Endometrial microvascular endothelial cells (primary cell): Measurements from ENCODE around the gene OLFM1. TPM values are rescaled to one million over a fixed set of nuclear protein-coding genes. Genes with fewer than 3 reads are reported as not detected.
"Not testable (repeated sequence)": the region's sequence is repeated elsewhere in the genome, so short reads cannot be mapped to it uniquely, and the experiment has no call there.

Experiments used
- in situ Hi-C: cut with HindIII; loops from 2 replicates; pipeline ENCODE4 v1.10.0; 2017; ENCODE audit warnings: low sequenced_read_pairs, low pct_unique_long_range_greater_than_20kb; ENCODE audit errors: inconsistent ontology term
- total RNA-seq: library from RNA; depleted of rRNA; stranded (reverse); fragments of >200 nt; gene quantifications from one replicate; pipeline ENCODE4 v1.2.3, GENCODE V29; 2015; ENCODE audit errors: inconsistent ontology term

The OLFM1 gene
- total RNA-seq, 1 donor from 2014 or later, result not detected

DNA sequence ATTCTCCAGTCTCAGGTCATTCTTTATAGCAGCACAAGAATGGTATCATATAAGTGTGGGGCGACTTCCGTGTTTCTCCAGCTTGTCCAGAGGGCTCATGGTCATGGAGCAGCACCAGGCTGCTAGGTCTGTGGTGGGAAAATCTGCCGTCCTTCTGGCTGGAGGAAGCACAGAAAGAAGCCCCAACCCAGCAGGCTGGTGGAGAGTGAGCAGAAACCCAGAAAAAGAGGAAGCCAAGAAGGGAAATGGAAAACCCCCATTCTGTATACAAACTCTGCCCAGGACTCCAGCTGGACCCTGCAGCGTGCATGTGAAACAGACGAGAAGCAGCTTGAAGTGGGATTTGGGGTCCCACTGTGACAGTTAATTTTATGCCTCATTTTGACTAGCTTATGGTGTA lies 34.3 kb upstream of the OLFM1 start:
- in situ Hi-C loops, result no loop called here

DNA sequence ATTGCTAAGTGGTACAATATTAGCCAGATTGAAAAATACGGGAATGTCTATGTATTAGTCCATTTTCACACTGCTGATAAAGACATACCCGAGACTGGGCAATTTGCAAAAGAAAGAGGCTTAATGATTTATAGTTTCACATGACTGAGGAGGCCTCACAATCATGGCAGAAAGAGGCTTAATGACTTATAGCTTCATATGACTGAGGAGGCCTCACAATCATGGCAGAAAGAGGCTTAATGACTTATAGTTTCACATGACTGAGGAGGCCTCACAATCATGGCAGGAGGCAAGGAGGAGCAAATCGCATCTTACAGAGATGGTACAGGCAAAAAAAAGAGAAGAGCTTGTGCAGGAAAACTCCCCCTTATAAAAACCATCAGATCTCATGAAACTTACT lies 32.3 kb upstream of the OLFM1 start:
- in situ Hi-C loops, result no loop called here

DNA sequence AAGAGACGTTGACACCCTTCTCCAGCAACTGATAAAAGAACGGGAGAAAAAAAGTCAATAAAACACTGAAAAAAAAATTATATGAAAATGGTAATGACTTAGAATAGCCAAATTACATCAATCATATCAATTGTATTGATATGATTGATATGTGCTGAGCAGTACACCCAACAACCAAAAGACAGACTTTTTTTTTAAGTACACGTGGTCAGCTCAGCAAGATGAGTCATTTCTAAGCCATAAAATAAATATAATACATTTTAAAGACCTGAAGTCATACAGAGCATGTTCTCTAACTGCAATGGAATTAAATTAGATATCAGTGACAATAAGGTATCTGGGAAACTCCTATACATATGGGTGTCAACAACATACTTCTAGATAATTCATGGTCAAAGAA lies 30.9 kb upstream of the OLFM1 start:
- in situ Hi-C loops, result no loop called here

DNA sequence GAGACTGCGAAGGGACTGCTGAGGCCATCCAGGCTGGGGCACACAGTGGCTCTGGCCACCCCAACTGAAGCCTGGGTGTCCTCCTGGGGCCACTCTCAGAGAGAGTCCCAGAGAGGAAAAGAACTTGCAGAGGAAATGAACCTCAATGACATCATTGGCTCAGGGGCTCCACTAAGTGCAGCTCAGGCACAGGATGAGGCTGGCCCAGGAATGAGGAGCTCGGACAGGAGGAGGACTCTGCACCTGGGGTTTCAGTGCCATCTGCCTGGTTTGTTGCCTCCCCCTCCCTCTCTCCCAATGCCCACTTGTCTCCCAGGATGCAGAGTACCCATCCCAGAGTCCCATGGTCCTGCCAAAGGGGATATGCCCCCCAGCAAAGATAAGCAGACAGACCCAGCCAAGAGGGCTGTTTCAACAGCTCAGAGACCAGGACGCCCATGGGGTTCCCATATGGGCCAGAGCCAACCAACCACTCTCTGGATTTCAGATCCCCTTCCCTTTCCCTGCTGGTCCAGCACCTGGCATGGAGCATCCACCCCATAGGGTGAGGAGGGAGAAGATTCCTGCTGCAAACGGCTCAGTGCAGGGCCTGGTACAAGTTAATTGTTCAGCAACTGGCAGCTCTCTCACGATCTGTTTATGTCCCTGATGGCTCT lies 26.9 kb upstream of the OLFM1 start:
- in situ Hi-C loops, result no loop called here

DNA sequence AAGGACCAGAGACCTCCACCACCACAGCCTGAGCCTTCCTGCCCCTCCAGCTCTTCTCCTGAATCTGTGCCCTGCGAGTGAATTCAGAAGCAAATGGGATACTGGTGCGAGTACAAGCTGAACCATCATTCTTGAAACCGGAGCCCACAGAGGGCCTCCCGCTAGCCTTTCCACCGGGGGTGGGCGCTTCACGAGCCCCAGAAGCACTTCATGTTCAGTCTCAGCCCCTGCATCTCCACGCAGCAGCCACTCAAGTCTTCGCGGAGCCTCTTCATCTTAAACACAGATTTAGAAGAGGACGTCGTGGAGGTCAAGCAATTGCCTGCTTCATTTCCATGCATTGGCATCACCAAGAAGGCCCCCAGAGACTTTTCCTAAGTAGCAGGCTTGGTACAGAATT lies 26.0 kb upstream of the OLFM1 start:
- in situ Hi-C loops, result no loop called here

DNA sequence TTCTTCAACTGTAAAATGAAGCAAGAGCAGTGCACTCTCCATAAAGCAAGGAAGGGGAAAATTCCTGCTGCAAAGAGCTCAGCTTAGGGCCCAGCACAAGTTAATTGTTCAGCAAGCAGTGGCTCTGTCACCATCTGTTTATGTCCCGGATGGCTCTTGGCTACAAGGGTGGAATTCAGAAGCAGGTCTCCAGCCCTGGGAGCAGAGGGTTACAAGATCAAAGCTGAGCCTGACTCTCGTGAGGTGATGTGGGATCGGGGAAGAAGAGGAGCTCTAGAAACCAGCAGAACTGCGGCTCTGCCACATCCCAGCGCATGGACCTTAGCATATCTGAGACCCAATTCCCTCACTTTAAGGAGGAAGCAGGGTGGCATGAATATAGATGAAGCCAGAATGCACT lies 25.2 kb upstream of the OLFM1 start:
- in situ Hi-C loops, result no loop called here

DNA sequence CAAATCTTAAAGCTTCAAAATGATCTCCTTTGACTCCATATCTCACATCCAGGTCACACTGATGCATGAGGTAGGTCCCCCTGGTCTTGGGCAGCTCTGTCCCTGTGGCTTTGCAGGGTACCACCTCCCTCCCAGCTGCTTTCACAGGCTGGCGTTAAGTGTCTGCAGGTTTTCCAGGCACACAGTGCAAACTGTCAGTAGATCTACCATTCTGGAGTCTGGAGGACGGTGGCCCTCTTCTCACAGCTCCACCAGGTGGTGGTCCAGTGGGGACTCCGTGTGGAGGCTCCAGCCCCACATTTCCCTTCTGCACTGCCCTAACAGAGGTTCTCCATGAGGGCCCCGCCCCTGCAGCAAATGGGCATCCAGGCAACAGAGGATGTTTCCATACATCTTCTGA lies 24.0 kb upstream of the OLFM1 start:
- in situ Hi-C loops, result not testable (repeated sequence)

DNA sequence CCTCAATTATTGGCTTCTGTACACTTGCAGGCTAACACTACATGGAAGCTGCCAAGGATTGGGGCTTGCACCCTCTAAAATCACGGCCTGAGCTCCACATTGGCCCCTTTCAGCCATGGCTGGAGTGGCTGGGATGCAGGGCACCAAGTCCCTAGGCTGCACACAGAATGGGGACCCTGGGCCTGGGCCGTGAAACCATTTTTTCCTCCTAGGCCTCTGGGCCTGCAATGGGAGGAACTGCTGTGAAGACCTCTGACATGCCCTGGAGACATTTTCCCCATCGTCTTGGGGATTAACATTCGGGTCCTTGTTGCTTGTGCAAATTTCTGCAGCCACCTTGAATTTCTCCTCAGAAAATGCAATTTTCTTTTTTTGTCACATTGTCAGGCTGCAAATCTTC lies 23.6 kb upstream of the OLFM1 start:
- in situ Hi-C loops, result not testable (repeated sequence)

DNA sequence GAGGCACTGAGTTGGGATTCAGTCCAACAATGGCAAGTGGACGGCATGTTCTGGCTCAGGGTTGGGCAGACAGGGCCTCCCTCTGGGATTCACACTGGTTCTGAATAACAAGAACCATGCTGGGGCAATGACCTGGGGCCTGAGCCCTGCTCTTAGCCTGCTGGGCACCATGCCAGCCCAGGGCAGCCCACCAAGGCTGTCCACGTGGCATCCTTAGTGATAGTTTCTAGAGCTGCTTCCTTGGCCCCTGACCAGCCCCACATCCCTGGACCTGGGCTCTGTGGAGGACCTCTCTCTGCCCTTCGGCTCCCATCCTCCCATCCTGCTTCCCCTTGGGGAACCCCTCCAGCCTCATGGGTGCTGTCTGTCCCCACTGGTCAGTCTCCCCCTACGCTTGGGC lies 22.3 kb upstream of the OLFM1 start:
- in situ Hi-C loops, result no loop called here

DNA sequence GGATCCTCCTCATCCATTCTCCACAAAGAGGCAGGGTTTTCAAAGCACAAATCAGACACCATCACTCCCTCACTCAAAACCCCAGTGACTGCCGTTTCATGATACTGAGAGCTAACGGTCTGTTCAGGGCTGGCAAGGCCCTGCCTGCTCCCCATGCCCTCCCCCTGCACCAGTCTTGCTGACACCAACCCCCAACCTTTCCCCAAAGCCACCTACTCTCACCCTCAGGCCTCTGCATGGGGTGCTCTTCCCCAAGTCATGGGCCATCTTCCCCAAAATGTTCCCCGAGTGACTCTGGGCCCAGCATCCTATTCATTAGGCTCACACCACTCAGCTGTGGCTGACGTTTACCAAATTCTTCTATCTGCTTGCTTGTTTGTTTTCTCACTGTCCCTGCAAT lies 21.7 kb upstream of the OLFM1 start:
- in situ Hi-C loops, result no loop called here

DNA sequence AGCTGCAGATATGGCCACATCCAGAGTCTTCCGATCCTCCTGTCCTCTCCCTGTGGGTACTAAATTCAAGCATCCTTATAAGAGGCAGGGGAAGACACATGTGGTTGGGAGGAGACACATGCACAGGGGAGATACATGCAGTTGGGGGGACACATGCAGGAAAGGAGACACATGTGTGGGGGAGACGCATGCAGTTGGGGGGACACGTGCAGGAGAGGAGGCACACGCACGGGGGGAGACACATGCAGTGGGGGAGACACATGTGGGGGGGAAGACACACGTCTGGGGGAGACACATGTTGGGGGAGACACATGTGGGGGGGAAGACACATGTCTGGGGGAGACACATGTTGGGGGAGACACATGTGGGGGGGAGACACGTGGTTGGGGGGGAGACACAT lies 21.2 kb upstream of the OLFM1 start:
- in situ Hi-C loops, result no loop called here

DNA sequence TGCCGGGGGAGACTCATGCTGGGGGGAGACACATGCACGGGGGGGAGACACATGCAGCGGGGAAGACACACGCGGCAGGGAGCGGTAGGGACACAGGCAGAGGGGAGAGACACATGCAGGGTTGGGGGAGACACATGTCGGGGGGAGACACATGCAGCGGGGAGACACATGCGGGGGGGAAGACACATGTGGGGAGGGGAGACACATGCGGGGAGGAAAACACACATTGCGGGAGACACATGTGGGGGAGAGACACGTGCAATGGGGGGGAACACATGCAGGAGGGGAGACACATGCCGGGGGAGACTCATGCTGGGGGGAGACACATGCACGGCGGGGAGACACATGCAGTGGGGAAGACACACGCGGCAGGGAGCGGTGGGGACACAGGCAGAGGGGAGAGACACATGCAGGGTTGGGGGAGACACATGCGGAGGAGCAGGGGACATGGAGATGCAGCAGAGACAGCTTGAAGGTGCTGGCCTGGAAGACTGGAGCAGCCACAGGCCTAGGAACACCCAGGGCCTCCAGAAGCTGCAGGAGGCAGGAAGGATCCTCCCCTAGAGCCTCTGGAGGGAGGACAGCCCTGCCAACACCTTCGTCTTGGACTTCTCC lies 20.3 kb upstream of the OLFM1 start:
- in situ Hi-C loops, result no loop called here

DNA sequence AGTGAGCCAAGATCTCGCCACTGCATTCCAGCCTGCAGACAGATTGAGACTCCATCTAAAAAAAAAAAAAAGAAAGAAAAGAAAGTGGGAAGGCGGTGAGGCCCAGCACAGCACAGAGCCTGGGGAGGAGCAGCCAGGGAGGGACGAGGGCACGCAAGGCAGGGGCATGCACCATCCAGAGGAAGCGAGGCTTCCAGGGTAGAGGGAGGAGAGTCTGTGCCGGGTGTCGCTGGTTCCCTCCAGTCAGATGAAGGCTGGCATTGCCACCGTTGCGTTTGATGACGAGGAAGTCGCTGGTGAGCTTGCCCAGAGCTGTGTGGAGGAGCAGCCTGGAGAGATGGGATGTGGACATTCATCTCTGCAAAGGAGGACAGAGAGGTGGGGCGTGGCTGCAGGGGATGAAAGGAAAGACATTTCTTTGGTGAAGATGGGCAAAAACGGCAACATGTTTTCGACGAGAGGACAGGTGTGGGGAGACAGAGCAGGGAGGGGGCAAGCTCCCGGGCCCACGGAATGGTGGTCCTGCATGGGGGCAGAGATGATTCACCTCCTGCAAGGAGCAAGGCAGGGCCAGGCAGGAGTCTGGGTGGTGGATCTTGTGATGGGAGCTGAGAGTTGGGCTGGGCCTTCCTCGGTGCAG lies 18.6 kb upstream of the OLFM1 start:
- in situ Hi-C loops, result no loop called here

DNA sequence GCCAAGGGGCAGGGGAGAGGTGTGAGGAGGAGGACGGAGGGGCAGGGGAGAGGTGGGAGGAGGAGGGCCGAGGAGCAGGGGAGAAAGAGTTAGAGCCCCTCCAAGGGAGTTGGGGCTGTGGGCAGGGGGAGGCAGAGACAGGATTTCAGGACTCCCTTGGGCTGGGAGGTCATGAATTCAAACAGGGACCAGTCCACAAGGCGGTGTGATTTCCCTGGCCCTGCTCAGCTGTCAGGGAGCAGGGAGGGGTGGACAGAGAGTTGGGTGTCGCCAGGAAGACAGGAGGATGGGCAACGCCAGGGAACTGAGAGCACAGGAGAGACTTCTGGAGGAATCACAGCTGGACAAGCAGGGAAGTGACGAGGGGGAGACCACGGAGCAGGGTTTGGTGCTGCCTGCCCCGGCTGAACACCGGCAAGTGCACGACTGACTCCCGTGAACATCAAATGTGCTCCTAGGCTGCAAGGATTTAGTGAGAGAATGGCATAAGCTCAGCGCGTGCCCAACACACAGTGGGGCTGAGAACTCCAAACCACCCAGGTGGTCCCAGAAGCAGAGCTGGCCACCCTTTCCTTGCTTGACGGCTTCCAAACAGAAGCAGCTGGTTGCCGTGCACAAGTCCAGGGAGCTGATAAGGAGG lies 17.8 kb upstream of the OLFM1 start:
- in situ Hi-C loops, result no loop called here

DNA sequence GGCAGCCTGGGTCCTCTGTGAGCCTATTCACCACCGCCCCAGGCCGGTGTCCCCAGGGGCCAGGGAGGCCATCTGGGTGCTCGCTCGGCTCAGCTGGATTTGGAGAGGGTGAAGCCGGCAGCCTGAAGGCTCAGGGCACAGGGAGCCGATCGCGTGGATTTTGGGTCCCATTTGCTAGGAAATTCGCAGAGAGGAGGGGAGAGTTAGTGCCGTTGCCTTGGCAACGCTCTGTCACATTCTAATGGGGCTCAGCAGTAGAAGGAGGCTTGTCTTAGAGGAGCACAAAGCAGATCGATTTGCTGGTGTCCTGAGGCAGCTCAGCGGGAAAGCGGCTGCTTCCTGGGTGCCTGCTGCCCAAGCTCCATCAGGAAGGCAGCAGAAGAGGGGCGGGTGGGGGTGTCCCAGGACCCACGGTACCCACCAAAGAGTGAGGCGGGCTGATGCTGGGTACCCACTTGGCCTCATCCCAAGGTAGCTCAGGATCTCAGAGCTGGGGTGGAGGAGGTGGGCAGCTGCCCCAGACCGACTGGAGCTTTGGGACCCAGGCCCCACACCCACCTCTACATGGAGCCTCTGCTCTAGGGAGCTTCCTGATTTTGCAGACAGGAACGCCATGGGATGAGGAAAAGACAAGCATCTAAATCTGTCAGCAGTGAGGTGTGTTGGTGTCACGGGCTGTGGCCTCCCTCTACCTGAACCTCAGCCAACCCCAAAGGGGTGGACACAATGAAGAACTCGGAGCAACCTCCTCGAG lies 17.1 kb upstream of the OLFM1 start:
- in situ Hi-C loops, result no loop called here

DNA sequence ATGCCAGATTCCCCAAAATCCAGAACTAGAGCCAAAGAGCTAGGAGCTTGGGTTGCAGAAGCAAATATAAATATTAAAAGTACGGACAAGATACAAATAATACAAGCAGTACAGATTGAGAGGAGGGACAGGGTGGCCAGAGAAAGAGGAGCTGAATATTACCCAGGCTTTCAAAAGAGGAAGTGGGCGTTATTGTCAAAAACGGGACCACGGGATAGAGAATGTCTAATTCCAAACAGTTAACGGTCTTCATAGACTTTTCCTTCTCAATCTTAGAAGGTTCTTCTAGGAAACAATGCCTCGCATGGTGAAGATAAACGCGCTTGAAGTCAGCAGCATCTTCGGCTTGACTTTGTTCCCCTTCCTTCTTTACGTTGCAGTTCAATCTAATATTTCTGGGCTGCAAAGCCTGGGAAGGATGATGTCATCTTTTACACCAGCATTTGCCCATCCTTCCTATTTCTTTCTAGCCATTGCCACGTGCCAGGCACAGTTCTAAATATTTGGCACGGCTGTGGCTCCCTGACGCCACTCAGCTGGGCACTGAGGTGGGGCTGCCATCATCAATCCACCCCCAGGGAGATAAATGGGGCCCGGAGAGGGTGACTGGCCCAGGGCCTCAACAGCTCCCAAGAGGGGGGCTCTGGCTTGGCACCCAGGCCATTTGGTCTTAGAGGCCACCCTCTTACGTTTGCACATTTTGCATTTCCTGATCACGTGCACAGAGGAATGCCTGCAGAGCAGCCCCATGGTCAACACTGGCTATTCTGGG lies 16.3 kb upstream of the OLFM1 start:
- in situ Hi-C loops, result no loop called here

DNA sequence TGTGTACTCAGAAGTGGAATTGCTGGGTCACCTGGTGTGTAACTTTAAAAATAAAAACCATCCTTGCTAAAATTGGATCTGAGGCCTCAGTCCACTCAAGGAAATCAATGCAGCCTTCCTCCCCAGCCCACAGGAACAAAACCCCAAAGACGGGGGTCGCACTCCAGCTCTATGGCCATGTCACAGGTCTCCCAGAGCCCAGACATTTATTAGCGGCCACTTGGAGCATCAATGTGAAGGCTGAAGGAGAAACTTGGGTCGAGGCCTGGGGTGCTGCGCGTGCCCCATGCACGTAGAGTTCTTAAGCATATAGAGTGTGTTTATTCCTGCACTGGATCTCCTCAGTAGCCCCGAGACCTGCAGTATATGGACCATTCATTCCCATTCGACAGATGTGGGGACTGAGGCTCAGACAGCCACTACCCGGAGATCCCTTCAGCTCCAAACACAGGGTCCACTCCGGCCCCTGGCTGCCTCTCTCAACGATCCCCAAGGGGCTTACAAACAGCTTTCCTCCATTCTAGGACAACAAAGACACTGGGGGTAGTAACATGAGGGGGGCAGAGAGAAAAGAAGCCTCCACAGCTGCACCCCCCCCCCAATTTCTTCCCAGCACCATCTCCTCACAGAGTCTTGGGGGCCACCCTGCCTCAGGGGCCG lies 14.3 kb upstream of the OLFM1 start:
- in situ Hi-C loops, result no loop called here

DNA sequence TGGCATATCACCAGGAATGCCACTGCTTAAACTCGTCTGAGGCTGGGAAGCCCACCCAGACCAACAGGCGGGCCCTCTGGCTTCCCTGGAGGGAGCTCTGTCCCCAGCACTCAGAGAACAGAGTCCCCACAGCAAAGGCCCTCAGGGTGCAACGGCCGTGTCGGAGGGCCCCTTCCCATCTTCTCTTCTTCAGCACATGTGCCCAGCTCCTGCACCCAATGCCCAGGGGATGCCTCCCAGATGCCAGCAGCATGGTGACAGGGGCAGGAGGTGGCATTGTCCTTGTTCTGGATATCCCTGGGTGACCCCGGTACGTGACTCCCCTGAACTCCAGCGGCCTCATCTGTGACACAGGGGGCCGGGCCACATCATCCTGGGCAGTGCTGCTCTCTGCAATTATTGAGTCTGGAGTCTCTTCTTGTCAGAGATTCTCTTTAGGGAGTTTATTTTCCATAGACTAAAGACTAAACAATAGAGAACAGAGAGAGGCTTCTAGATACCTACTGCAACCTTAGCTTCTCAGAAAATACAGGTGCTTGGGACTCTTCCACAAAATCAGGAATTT lies 13.6 kb upstream of the OLFM1 start:
- in situ Hi-C loops, result no loop called here
